Subcutaneous abdominal adipose tissue (tissue), 5 donors: ENCODE data around the gene OR1I1.

Source experiments
- H3K27ac ChIP-seq: one replicate; pipeline ENCODE4 v1.7.0; 2013; ENCODE audit warnings: low read depth, mild to moderate bottlenecking, inconsistent platforms, low read length, moderate library complexity
- H3K27me3 ChIP-seq, 5 donors: one replicate each; pipeline ENCODE4 v1.7.0; 2013; ENCODE audit warnings: low read length in 5 of 5, inconsistent platforms in 1 of 5; ENCODE audit not compliant: control insufficient read depth in 5 of 5, insufficient read depth in 4 of 5
- H3K36me3 ChIP-seq, 5 donors: one replicate each; pipeline ENCODE4 v1.7.0; 2013; ENCODE audit warnings: low read length in 5 of 5; ENCODE audit not compliant: control insufficient read depth in 5 of 5, insufficient read depth in 5 of 5
- H3K4me1 ChIP-seq, 5 donors: one replicate each; pipeline ENCODE4 v1.7.0; 2013; ENCODE audit warnings: low read length in 5 of 5, mild to moderate bottlenecking in 3 of 5, moderate library complexity in 1 of 5; ENCODE audit not compliant: control insufficient read depth in 5 of 5, insufficient read depth in 5 of 5
- H3K4me3 ChIP-seq, 5 donors: one replicate each; pipeline ENCODE4 v1.7.0; 2013; ENCODE audit warnings: low read length in 5 of 5, low read depth in 1 of 5
- H3K9ac ChIP-seq, 5 donors: one replicate each; pipeline ENCODE4 v1.7.0; 2013; ENCODE audit warnings: low read length in 5 of 5, mild to moderate bottlenecking in 4 of 5, moderate library complexity in 3 of 5
- H3K9me3 ChIP-seq, 5 donors: one replicate each; pipeline ENCODE4 v1.7.0; 2013; ENCODE audit warnings: low read length in 5 of 5; ENCODE audit not compliant: control insufficient read depth in 5 of 5
- donor health status: healthy.
- donor health status: healthy.
- donor health status: healthy.
- donor health status: healthy.
- donor health status: healthy.

Gene OR1I1

GRCh38 chr19:15115762-15116615 is 34.0 kb downstream of the OR1I1 start:
- Histone ChIP-seq H3K36me3 (peaks cover 0 to 98% (median 88%) of the 10 kb centered on the region in 5 donors), H3K4me3 (peak overlapping the region in 1 of 5 donors; percentile 14)

GRCh38 chr19:15116856-15117255 is 34.8 kb downstream of the OR1I1 start:
- H3K27me3 ChIP-seq: no peaks in the 10 kb centered on the region
- H3K4me1 ChIP-seq: peaks cover 3 to 36% (median 20%) of the 10 kb centered on the region in 5 donors
- H3K9me3 ChIP-seq: no peaks in the 10 kb centered on the region
- no peak overlapping the region for H3K4me3 ChIP-seq
- H3K9ac ChIP-seq: peak overlapping the region in 1 of 5 donors; percentile 48
- H3K27ac ChIP-seq: no peak overlapping the region
- H3K36me3 ChIP-seq: peaks cover 0 to 96% (median 83%) of the 10 kb centered on the region in 5 donors

More at GRCh38 chr19:15115762-15116615, 34.0 kb downstream of the OR1I1 start:
- Histone ChIP-seq H3K9me3 (no peaks in the 10 kb centered on the region), H3K27ac (peak overlapping the region; percentile 62), H3K27me3 (no peaks in the 10 kb centered on the region), H3K9ac (peak overlapping the region in 2 of 5 donors; percentile 11 to 48), H3K4me1 (peaks cover 3 to 36% (median 20%) of the 10 kb centered on the region in 5 donors)

GRCh38 chr19:15118248-15118647 is 36.2 kb downstream of the OR1I1 start:
- Histone ChIP-seq H3K27me3 (no peaks in the 10 kb centered on the region), H3K9me3 (no peaks in the 10 kb centered on the region), H3K4me1 (peaks cover 3 to 37% (median 22%) of the 10 kb centered on the region in 5 donors), H3K4me3 (no peak overlapping the region), H3K9ac (no peak overlapping the region), H3K36me3 (peaks cover 0 to 95% (median 84%) of the 10 kb centered on the region in 5 donors), H3K27ac (no peak overlapping the region)

GRCh38 chr19:15118789-15119494 is 36.9 kb downstream of the OR1I1 start:
- Histone ChIP-seq H3K4me3 (no peak overlapping the region), H3K4me1 (peaks cover 3 to 39% (median 29%) of the 10 kb centered on the region in 5 donors), H3K27ac (no peak overlapping the region), H3K9ac (no peak overlapping the region), H3K27me3 (no peaks in the 10 kb centered on the region), H3K36me3 (peaks cover 0 to 90% (median 78%) of the 10 kb centered on the region in 5 donors), H3K9me3 (no peaks in the 10 kb centered on the region)

- no peak overlapping the region for H3K4me3 ChIP-seq
- no peak overlapping the region for H3K9ac ChIP-seq
- peaks cover 2 to 39% (median 33%) of the 10 kb centered on the region in 5 donors for H3K4me1 ChIP-seq
- H3K9me3 ChIP-seq: no peaks in the 10 kb centered on the region
- peaks cover 0 to 78% (median 73%) of the 10 kb centered on the region in 5 donors for H3K36me3 ChIP-seq
- H3K27ac ChIP-seq: no peak overlapping the region
- no peaks in the 10 kb centered on the region for H3K27me3 ChIP-seq
Observed at GRCh38 chr19:15120135-15121026, 38.4 kb downstream of the OR1I1 start.

GRCh38 chr19:15122331-15123030 is 40.5 kb downstream of the OR1I1 start:
- no peaks in the 10 kb centered on the region for H3K27me3 ChIP-seq
- no peaks in the 10 kb centered on the region for H3K9me3 ChIP-seq
- H3K9ac ChIP-seq: peak overlapping the region in 1 of 5 donors; percentile 56
- H3K4me3 ChIP-seq: no peak overlapping the region
- peaks cover 0 to 57% (median 52%) of the 10 kb centered on the region in 5 donors for H3K36me3 ChIP-seq
- no peak overlapping the region for H3K27ac ChIP-seq
- H3K4me1 ChIP-seq: peaks cover 0 to 32% (median 27%) of the 10 kb centered on the region in 5 donors

- H3K27ac ChIP-seq: peak overlapping the region; percentile 94
- H3K27me3 ChIP-seq: no peaks in the 10 kb centered on the region
- H3K36me3 ChIP-seq: peaks cover 0 to 50% (median 44%) of the 10 kb centered on the region in 5 donors
- H3K9ac ChIP-seq: peak overlapping the region in 2 of 5 donors; percentile 56 to 83
- peaks cover 0 to 32% (median 27%) of the 10 kb centered on the region in 5 donors for H3K4me1 ChIP-seq
- H3K4me3 ChIP-seq: no peak overlapping the region
- no peaks in the 10 kb centered on the region for H3K9me3 ChIP-seq
Observed at GRCh38 chr19:15123031-15123890, 41.2 kb downstream of the OR1I1 start.

GRCh38 chr19:15123900-15124299 is 41.9 kb downstream of the OR1I1 start:
- peak overlapping the region in 4 of 5 donors; percentile 11 to 87 (median 78) for H3K4me3 ChIP-seq

More at GRCh38 chr19:15123900-15124299, 41.9 kb downstream of the OR1I1 start:
- Histone ChIP-seq H3K36me3 (peaks cover 0 to 43% (median 38%) of the 10 kb centered on the region in 5 donors), H3K27ac (peak overlapping the region; percentile 94), H3K27me3 (no peaks in the 10 kb centered on the region), H3K4me1 (peaks cover 0 to 32% (median 27%) of the 10 kb centered on the region in 5 donors), H3K9ac (peak overlapping the region in 3 of 5 donors; percentile 78 to 95 (median 83)), H3K9me3 (no peaks in the 10 kb centered on the region)
